HUES6 (cell line): Measurements from ENCODE around the gene SERP2.

Experiments
- H3K27ac ChIP-seq: 2 replicates; pipeline ENCODE4 v1.7.0; 2013; ENCODE audit warnings: low read depth, mild to moderate bottlenecking, low read length, inconsistent platforms
- H3K27me3 ChIP-seq: 2 replicates; pipeline ENCODE4 v1.6.1; 2013; ENCODE audit warnings: low read length; ENCODE audit not compliant: control insufficient read depth, insufficient read depth
- H3K36me3 ChIP-seq: 2 replicates; pipeline ENCODE4 v1.6.1; 2013; ENCODE audit warnings: low read length; ENCODE audit not compliant: control insufficient read depth, insufficient read depth
- H3K4me1 ChIP-seq: 2 replicates; pipeline ENCODE4 v1.6.1; 2013; ENCODE audit warnings: low read length; ENCODE audit not compliant: control insufficient read depth, insufficient read depth
- H3K4me3 ChIP-seq: 2 replicates; pipeline ENCODE4 v1.5.1; 2013; ENCODE audit warnings: low read depth, low read length
- H3K9ac ChIP-seq: one replicate; pipeline ENCODE4 v1.6.1; 2013; ENCODE audit warnings: mild to moderate bottlenecking, low read length
- H3K9me3 ChIP-seq: 2 replicates; pipeline ENCODE4 v1.6.1; 2013; ENCODE audit warnings: low read depth, low read length; ENCODE audit not compliant: control insufficient read depth, insufficient read depth

The SERP2 gene

DNA sequence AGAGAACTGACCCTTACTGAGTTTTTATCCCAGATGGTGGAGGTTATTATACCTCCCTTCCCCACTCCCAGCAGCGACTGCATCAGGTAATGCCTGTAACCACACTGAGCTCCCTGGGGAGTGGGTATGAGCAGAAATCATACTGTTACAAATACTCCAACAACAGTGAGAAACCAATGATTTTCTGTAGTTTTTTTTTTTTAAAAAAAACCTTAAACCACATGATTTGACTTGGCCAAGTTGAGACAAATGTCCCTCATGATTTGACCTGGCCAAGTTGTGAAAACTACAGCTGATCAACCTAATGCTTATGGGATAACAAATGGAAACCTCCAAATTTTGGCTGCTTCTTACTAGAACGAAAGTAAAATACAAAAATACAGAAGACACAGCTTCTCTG is 33.1 kb upstream of the SERP2 start:
- no peaks in the 10 kb centered on the region for H3K27me3 ChIP-seq
- H3K9ac ChIP-seq: no peak overlapping the region
- no peak overlapping the region for H3K4me3 ChIP-seq
- H3K4me1 ChIP-seq: no peaks in the 10 kb centered on the region; the same call in 1 of the 2 replicates
- no peak overlapping the region for H3K27ac ChIP-seq
- no peaks in the 10 kb centered on the region for H3K36me3 ChIP-seq
- peaks cover 6% of the 10 kb centered on the region; the same call in 1 of the 2 replicates for H3K9me3 ChIP-seq

DNA sequence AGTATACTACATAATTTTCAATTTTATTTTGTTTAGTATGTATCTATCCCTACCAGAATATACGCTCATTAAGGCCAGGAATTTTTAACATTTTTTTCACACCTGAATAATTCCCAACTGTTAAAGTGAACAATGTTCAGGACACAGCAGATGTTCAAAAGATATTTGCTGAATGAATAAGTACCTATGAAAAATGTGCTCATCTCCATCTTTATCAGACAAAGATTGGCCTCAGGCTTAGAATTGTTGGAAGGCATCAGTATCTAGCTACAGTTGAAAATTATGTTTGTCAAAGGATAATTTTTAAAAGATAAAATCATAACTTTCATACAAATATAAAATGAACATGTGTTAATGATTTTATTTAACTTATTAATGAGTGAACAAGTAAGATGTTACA is 30.9 kb upstream of the SERP2 start:
- no peak overlapping the region for H3K27ac ChIP-seq
- H3K4me1 ChIP-seq: no peaks in the 10 kb centered on the region
- H3K4me3 ChIP-seq: no peak overlapping the region
- no peaks in the 10 kb centered on the region for H3K27me3 ChIP-seq
- H3K9me3 ChIP-seq: peaks cover 6% of the 10 kb centered on the region; the same call in 1 of the 2 replicates
- H3K9ac ChIP-seq: no peak overlapping the region
- H3K36me3 ChIP-seq: no peaks in the 10 kb centered on the region

GRCh38 chr13:44346534-44346933 is 27.1 kb upstream of the SERP2 start:
- no peaks in the 10 kb centered on the region for H3K27me3 ChIP-seq
- H3K27ac ChIP-seq: no peak overlapping the region
- H3K4me3 ChIP-seq: no peak overlapping the region
- no peaks in the 10 kb centered on the region for H3K9me3 ChIP-seq
- peaks cover 10% of the 10 kb centered on the region for H3K4me1 ChIP-seq
- H3K9ac ChIP-seq: no peak overlapping the region
- no peaks in the 10 kb centered on the region for H3K36me3 ChIP-seq

DNA sequence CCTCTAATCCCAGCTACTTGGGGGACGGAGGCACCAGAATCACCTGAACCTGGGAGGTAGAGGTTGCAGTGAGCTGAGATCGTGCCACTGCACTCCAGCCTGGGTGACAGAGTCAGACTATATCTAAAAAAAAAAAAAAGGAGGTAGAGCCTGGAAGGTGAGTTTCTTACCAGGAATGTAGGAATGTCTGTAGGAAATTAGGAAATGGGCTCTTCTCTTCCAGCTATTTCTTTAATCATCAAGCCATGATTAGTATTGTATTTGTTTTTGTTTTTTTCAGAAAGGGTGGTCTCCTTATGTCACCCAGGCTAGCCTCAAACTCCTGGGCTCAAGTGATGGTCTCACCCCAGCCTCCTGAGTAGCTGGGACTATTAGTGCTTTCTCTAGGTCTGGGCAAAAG is 26.3 kb upstream of the SERP2 start:
- Histone ChIP-seq H3K4me1 (peaks cover 11% of the 10 kb centered on the region), H3K27ac (no peak overlapping the region), H3K27me3 (no peaks in the 10 kb centered on the region), H3K4me3 (no peak overlapping the region), H3K36me3 (no peaks in the 10 kb centered on the region), H3K9ac (no peak overlapping the region), H3K9me3 (no peaks in the 10 kb centered on the region)

GRCh38 chr13:44347949-44348348 is 25.7 kb upstream of the SERP2 start:
- no peak overlapping the region for H3K4me3 ChIP-seq
- no peak overlapping the region for H3K9ac ChIP-seq
- H3K9me3 ChIP-seq: no peaks in the 10 kb centered on the region
- H3K27ac ChIP-seq: no peak overlapping the region
- H3K4me1 ChIP-seq: peaks cover 11% of the 10 kb centered on the region
- no peaks in the 10 kb centered on the region for H3K36me3 ChIP-seq
- no peaks in the 10 kb centered on the region for H3K27me3 ChIP-seq

DNA sequence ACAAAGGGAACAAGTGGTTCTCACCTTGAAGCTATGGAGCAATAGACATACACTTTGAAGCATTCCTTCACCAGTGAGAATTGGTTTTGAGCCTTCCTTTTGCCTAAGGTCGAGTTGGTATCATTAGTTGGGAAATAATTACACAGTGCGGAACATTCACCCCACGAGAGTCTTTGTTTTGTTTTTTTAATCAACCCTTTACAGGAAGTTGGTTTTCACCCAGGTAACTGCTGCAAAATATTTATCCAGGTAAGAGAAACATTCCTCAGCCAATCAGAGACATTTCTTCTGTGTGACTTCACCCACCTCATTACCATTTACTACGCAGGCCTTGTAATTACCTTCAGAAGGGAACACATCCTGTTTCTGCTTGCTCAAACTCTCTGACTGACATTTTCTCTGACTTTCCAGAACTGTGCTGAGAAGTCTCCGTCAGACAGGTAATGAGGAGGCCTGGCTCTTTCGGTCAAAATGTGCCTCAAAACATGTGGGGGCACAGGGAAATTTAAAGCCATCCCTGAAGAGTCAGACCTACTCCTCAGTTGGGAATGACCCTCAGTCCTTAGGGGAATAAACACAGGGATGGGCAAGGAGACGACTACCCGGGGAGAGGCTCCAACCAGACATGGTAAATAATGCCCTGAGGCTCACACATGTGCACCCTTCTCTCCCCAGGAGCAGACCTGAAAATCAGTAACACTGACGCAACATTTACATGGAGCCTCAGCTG is 22.7 kb upstream of the SERP2 start:
- no peaks in the 10 kb centered on the region for H3K36me3 ChIP-seq

GRCh38 chr13:44351505-44351854 is 22.1 kb upstream of the SERP2 start:
- Histone ChIP-seq H3K9ac (no peak overlapping the region), H3K27ac (no peak overlapping the region), H3K9me3 (no peaks in the 10 kb centered on the region), H3K36me3 (no peaks in the 10 kb centered on the region), H3K27me3 (no peaks in the 10 kb centered on the region), H3K4me3 (no peak overlapping the region), H3K4me1 (peaks cover 11% of the 10 kb centered on the region)

More for the DNA sequence above, 22.7 kb upstream of the SERP2 start:
- Histone ChIP-seq H3K27me3 (no peaks in the 10 kb centered on the region), H3K27ac (no peak overlapping the region), H3K9ac (no peak overlapping the region), H3K9me3 (no peaks in the 10 kb centered on the region), H3K4me3 (no peak overlapping the region), H3K4me1 (peaks cover 11% of the 10 kb centered on the region)

DNA sequence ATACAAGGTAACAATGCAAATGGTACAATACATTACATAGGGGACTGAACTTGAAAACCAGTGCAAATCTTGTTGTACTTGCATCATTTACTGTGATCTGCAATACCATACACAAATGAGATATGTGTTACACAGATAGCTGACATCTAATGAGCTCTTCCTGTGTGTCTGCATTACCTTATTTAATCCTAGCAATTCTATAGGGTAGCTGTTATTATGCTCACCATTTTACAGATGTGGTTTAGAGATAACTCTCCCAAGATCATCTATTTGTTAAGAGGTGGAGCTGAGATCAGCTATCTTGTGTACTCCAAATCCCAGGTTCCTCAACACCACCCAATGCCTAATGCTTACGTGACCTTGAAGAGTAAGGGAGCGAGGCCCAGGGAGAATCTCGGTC is 21.4 kb upstream of the SERP2 start:
- Histone ChIP-seq H3K4me3 (no peak overlapping the region), H3K9ac (no peak overlapping the region), H3K36me3 (no peaks in the 10 kb centered on the region), H3K4me1 (peaks cover 11% of the 10 kb centered on the region), H3K27me3 (no peaks in the 10 kb centered on the region), H3K9me3 (no peaks in the 10 kb centered on the region), H3K27ac (no peak overlapping the region)

DNA sequence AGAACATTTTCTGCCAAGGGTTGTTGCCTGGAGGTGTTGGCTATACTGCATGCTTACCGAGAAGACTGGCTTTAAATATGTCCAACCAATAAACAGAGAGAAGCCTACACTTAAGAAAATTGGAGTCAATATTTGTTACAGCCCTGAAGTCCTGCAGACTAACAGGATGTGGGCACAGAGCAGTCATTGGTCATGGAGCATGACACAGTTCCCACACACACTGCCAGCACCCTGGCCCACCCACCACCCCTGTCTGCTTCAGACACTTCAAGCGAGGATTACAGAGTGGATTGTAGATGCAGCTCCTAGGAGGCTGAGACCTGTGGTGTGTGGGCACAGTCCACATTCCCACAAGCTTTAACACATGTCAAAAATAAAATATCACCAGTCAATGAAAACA is 21.0 kb upstream of the SERP2 start:
- H3K9ac ChIP-seq: no peak overlapping the region
- no peak overlapping the region for H3K27ac ChIP-seq
- H3K4me1 ChIP-seq: peaks cover 11% of the 10 kb centered on the region
- no peak overlapping the region for H3K4me3 ChIP-seq
- H3K9me3 ChIP-seq: no peaks in the 10 kb centered on the region
- H3K27me3 ChIP-seq: no peaks in the 10 kb centered on the region
- no peaks in the 10 kb centered on the region for H3K36me3 ChIP-seq

GRCh38 chr13:44354331-44354730 is 19.3 kb upstream of the SERP2 start:
- H3K27me3 ChIP-seq: no peaks in the 10 kb centered on the region
- H3K4me1 ChIP-seq: peaks cover 11% of the 10 kb centered on the region
- H3K4me3 ChIP-seq: no peak overlapping the region
- no peak overlapping the region for H3K27ac ChIP-seq
- no peaks in the 10 kb centered on the region for H3K9me3 ChIP-seq
- H3K36me3 ChIP-seq: no peaks in the 10 kb centered on the region
- H3K9ac ChIP-seq: no peak overlapping the region

GRCh38 chr13:44354884-44355283 is 18.7 kb upstream of the SERP2 start:
- Histone ChIP-seq H3K4me3 (no peak overlapping the region), H3K36me3 (no peaks in the 10 kb centered on the region), H3K9me3 (no peaks in the 10 kb centered on the region), H3K27ac (no peak overlapping the region), H3K9ac (no peak overlapping the region), H3K4me1 (peaks cover 11% of the 10 kb centered on the region), H3K27me3 (no peaks in the 10 kb centered on the region)
